ENCODE measurements around the gene ABI1. TPM values are rescaled to one million over a fixed set of nuclear protein-coding genes. Genes with fewer than 3 reads are reported as not detected.

The ABI1 gene
- total and polyA plus RNA-seq, 2 of the 13 experiments (the other 11 are each of a cell fraction or from before 2014, with no cell fraction given): 20.9 to 22.9 TPM

DNA sequence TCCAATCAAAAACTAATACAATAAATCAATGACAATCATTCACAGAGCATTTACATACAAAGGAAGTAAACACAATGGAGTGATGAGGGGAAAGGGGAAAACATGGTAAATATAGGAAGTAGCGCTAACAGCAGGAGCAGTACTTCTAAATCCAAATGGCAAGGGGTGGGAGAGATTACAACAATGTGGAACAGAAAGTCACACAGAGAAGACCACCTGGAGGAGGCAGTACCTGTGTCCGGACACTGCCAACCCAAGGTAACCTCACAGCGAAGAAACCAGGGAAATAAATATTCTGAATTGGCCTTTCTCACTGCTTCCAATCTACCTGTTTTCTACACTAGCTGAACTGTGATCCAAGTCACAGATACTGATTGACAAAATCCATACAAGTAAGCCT is 58.2 kb downstream of the ABI1 start:
- 96% methylated on average over 3 of the region's 3 CpGs for WGBS (ENCODE audit: low lambda C conversion rate)
- H3K4me3 ChIP-seq (replicated peaks in 1 of 3; ENCODE audit: insufficient read depth in 1 of 3, low read depth in 2 of 3, low read length in 3 of 3): no peak overlapping the region
- in situ Hi-C loops (cut with HindIII; ENCODE audit: extremely low pct_ligation_motif_present, low pct_unique_long_range_greater_than_20kb) (no loop called here), intact Hi-C loops (cut with micrococcal nuclease; ENCODE audit: unreplicated experiment) (no loop called here)
- CTCF ChIA-PET (ENCODE audit: low intra/inter-chr PET ratio, low total read pairs): no interaction called here
- 0 out of 2 replicates have a peak, but pooled peaks cover 2% of the 10 kb centered on the region for H4K20me1 ChIP-seq (ENCODE audit: insufficient read depth, low read length)
- peaks cover 18% of the 10 kb centered on the region for H3K4me1 ChIP-seq (ENCODE audit: insufficient read depth, low read length)
- H3K9ac ChIP-seq (ENCODE audit: insufficient read depth, low read depth, low read length): no peak overlapping the region
- H3K27ac ChIP-seq (ENCODE audit: extremely low read length, insufficient read depth, low read length): no peak overlapping the region
- H3K9me3 ChIP-seq (ENCODE audit: low read length): no peaks in the 10 kb centered on the region
- no peak overlapping the region for H2AFZ ChIP-seq (ENCODE audit: low read length)
- no peak for FAIRE-seq
- H3K4me2 ChIP-seq (ENCODE audit: low read depth, low read length): no peak overlapping the region
- no peaks in the 10 kb centered on the region for H3K27me3 ChIP-seq (ENCODE audit: control insufficient read depth in 1 of 2, insufficient read depth in 2 of 2, low read length in 2 of 2)
- BruUV-seq (replicated peaks): no TSS peak
- H3K79me2 ChIP-seq (ENCODE audit: insufficient read depth, low read length): peaks cover 24% of the 10 kb centered on the region
- POLR2A ChIA-PET: no interaction called here
- DNase-seq (ENCODE audit: low spot score): no peak
- no peak for ATAC-seq
- no peaks in the 10 kb centered on the region for H3K36me3 ChIP-seq (replicated peaks in 1 of 2; ENCODE audit: control insufficient read depth in 1 of 2, insufficient read depth in 2 of 2, low read length in 2 of 2)
- TF ChIP-seq PRDM10 (CRISPR knock-in tag; IDR thresholded peaks at IDR 0.05; ENCODE audit: low read depth): no peak
- no peak for TF ChIP-seq MIER3 (CRISPR knock-in tag; IDR thresholded peaks at IDR 0.05; ENCODE audit: borderline replicate concordance)
- TF ChIP-seq MTA1 (CRISPR knock-in tag; IDR thresholded peaks at IDR 0.05; ENCODE audit: borderline replicate concordance): no peak
- TF ChIP-seq ATF1 (CRISPR knock-in tag; IDR thresholded peaks at IDR 0.05): no peak
- TF ChIP-seq ZNF580 (CRISPR knock-in tag; IDR thresholded peaks at IDR 0.05; ENCODE audit: borderline replicate concordance, low read depth): no peak
- TF ChIP-seq TARDBP (CRISPR knock-in tag; IDR thresholded peaks at IDR 0.05): no peak
- TF ChIP-seq, protein P1, sequence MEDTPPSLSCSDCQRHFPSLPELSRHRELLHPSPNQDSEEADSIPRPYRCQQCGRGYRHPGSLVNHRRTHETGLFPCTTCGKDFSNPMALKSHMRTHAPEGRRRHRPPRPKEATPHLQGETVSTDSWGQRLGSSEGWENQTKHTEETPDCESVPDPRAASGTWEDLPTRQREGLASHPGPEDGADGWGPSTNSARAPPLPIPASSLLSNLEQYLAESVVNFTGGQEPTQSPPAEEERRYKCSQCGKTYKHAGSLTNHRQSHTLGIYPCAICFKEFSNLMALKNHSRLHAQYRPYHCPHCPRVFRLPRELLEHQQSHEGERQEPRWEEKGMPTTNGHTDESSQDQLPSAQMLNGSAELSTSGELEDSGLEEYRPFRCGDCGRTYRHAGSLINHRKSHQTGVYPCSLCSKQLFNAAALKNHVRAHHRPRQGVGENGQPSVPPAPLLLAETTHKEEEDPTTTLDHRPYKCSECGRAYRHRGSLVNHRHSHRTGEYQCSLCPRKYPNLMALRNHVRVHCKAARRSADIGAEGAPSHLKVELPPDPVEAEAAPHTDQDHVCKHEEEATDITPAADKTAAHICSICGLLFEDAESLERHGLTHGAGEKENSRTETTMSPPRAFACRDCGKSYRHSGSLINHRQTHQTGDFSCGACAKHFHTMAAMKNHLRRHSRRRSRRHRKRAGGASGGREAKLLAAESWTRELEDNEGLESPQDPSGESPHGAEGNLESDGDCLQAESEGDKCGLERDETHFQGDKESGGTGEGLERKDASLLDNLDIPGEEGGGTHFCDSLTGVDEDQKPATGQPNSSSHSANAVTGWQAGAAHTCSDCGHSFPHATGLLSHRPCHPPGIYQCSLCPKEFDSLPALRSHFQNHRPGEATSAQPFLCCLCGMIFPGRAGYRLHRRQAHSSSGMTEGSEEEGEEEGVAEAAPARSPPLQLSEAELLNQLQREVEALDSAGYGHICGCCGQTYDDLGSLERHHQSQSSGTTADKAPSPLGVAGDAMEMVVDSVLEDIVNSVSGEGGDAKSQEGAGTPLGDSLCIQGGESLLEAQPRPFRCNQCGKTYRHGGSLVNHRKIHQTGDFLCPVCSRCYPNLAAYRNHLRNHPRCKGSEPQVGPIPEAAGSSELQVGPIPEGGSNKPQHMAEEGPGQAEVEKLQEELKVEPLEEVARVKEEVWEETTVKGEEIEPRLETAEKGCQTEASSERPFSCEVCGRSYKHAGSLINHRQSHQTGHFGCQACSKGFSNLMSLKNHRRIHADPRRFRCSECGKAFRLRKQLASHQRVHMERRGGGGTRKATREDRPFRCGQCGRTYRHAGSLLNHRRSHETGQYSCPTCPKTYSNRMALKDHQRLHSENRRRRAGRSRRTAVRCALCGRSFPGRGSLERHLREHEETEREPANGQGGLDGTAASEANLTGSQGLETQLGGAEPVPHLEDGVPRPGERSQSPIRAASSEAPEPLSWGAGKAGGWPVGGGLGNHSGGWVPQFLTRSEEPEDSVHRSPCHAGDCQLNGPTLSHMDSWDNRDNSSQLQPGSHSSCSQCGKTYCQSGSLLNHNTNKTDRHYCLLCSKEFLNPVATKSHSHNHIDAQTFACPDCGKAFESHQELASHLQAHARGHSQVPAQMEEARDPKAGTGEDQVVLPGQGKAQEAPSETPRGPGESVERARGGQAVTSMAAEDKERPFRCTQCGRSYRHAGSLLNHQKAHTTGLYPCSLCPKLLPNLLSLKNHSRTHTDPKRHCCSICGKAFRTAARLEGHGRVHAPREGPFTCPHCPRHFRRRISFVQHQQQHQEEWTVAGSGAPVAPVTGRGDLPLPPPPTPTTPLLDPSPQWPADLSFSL (CRISPR knock-in tag; IDR thresholded peaks at IDR 0.05): no peak
- no peak for TF ChIP-seq FOXK1 (CRISPR knock-in tag; IDR thresholded peaks at IDR 0.05; ENCODE audit: borderline replicate concordance, low read depth)
- TF ChIP-seq HNRNPUL1 (IDR thresholded peaks at IDR 0.05; ENCODE audit: low read depth, low read length): no peak
- no peak for TF ChIP-seq ZSCAN20 (CRISPR knock-in tag; IDR thresholded peaks at IDR 0.05; ENCODE audit: borderline replicate concordance)
- no peak for TF ChIP-seq STAT5B (CRISPR knock-in tag; IDR thresholded peaks at IDR 0.05)
- TF ChIP-seq ZNF589 (CRISPR knock-in tag; conservative IDR thresholded peaks at IDR 0.05): no peak
- TF ChIP-seq, protein P2, sequence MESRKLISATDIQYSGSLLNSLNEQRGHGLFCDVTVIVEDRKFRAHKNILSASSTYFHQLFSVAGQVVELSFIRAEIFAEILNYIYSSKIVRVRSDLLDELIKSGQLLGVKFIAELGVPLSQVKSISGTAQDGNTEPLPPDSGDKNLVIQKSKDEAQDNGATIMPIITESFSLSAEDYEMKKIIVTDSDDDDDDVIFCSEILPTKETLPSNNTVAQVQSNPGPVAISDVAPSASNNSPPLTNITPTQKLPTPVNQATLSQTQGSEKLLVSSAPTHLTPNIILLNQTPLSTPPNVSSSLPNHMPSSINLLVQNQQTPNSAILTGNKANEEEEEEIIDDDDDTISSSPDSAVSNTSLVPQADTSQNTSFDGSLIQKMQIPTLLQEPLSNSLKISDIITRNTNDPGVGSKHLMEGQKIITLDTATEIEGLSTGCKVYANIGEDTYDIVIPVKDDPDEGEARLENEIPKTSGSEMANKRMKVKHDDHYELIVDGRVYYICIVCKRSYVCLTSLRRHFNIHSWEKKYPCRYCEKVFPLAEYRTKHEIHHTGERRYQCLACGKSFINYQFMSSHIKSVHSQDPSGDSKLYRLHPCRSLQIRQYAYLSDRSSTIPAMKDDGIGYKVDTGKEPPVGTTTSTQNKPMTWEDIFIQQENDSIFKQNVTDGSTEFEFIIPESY (CRISPR knock-in tag; IDR thresholded peaks at IDR 0.05): no peak
